GM12875 (cell line): ENCODE results near the gene TMPRSS11D.

Source experiments
- H3K4me3 ChIP-seq: one replicate; pipeline ENCODE4 v1.5.1; 2011; ENCODE audit warnings: low read depth, low read length, control low read depth
- TF ChIP-seq, protein P1 (sequence below): IDR thresholded peaks from 2 replicates; pipeline ENCODE4 v1.5.1; 2011; ENCODE audit warnings: low read depth, mild to moderate bottlenecking, control low read depth, inconsistent platforms, low read length, moderate library complexity, borderline replicate concordance; ENCODE audit not compliant: insufficient read depth

Gene TMPRSS11D

DNA sequence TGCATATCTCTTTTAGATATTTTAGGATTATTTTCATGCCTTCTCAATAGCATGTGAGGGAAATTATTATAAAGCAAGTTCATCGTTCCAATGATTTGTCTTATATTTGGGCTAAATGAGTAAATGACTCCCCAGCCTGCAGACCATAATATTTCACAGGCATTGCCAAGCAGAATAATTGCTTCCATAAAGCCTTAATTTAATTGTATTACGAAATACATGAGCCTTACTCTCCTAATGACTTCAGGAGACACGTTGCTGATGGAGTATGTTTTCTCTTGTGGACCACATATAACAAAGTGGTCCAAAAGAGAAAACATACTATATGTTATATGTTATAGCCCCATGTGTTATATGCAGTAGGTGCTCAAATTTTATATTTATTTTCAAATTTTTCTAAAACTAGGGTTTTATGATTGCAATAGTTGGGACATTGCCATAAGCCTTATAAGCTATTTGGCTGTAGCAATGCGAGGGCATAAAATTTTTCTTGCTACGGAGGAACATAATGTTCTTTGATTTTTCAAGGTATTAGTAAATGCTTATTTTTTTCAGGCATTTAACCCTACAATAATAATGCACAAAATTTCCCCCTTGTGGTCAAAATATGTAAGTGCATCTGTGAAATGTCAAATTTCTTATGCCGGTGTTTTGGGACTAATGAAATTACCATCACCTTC is 26.2 kb upstream of the TMPRSS11D start:
- TF ChIP-seq, protein P1, sequence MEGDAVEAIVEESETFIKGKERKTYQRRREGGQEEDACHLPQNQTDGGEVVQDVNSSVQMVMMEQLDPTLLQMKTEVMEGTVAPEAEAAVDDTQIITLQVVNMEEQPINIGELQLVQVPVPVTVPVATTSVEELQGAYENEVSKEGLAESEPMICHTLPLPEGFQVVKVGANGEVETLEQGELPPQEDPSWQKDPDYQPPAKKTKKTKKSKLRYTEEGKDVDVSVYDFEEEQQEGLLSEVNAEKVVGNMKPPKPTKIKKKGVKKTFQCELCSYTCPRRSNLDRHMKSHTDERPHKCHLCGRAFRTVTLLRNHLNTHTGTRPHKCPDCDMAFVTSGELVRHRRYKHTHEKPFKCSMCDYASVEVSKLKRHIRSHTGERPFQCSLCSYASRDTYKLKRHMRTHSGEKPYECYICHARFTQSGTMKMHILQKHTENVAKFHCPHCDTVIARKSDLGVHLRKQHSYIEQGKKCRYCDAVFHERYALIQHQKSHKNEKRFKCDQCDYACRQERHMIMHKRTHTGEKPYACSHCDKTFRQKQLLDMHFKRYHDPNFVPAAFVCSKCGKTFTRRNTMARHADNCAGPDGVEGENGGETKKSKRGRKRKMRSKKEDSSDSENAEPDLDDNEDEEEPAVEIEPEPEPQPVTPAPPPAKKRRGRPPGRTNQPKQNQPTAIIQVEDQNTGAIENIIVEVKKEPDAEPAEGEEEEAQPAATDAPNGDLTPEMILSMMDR: no peak
- no peak overlapping the region for H3K4me3 ChIP-seq

DNA sequence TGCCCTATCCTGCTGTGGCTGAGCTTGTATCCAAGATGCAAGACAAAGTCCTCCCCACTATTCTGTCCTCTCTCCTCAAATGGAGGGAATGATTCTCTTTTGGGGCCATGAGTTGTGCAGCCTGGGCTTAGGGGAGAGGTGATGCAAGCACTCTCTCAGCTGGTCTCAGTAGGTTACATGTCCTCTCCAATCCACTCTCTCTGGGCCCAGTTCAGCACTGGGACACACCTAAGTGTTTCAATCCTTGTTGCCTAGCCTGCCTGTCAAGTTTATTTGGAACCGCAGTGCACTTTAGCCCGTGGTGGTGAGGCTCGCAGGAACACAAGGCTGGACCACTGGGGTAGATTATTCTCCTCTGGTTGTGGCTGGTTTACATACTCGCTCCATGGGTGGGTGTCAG is 23.8 kb upstream of the TMPRSS11D start:
- no peak overlapping the region for H3K4me3 ChIP-seq
- TF ChIP-seq, protein P1: no peak

DNA sequence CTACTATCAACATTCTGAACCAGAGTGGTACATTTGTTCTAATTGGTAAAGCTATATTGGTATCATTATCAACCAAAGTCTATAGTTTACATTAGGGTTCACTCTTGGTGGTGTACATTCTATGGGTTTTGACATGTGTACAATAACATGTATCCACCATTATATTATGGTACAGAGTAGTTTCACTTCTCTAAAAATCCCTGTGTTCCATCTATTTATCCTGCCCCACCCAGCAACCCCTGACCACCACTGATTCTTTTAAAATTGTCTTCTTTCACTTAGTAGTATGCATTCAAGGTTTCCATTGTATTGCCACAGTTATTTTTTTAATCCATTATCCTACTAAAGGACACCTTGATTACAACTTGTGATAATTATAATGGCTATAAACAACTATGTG is 15.3 kb upstream of the TMPRSS11D start:
- TF ChIP-seq, protein P1: no peak
- no peak overlapping the region for H3K4me3 ChIP-seq

GRCh38 chr4:67897686-67898085 is 13.9 kb upstream of the TMPRSS11D start:
- TF ChIP-seq, protein P1: no peak

GRCh38 chr4:67896421-67897065 is 12.7 kb upstream of the TMPRSS11D start:
- TF ChIP-seq, protein P1: no peak

More at GRCh38 chr4:67897686-67898085, 13.9 kb upstream of the TMPRSS11D start:
- no peak overlapping the region for H3K4me3 ChIP-seq

DNA sequence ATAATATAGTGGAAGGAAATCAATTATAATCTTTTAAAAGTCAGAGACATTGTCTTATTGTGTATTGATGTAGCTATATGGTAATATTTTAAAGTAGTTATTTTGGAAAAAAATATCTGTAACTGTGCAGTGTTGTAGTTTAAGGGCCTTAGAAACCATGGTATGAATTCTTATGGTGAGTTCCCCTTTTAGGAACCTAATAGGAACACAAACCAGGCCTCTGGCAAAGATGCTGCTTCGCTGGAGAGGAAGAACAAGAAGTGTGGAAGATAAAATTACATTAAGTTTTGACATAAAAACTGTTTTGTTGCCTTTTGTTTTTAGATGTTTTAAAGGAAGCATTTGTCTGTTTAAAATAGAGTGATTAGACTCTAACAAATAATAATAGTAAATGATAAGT is 10.9 kb upstream of the TMPRSS11D start:
- TF ChIP-seq, protein P1: no peak

More at GRCh38 chr4:67896421-67897065, 12.7 kb upstream of the TMPRSS11D start:
- no peak overlapping the region for H3K4me3 ChIP-seq

DNA sequence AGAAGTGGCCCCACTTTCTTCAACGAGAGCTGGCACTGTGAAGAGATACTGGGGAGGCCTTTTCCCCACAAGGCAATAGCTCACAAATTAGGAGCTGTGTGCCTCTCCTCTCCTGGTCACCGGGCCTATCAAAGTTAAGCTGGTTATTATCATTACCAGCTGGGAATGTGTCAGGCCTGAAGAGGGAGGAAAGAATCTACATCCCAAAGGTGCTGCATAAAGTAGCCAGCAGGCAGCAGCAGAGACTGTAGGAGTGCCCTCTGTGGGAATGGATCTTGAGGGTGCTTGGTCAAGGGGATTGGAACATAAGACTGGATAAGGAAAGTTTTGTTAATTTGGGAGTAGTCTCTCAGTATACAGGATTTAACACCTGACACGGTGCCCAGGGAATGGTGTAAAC is 9.1 kb upstream of the TMPRSS11D start:
- TF ChIP-seq, protein P1: no peak
- no peak overlapping the region for H3K4me3 ChIP-seq

More for the DNA sequence above, 10.9 kb upstream of the TMPRSS11D start:
- no peak overlapping the region for H3K4me3 ChIP-seq
